Testis (tissue), 2 donors: ENCODE measurements around the gene PRKAR1B.
"Not testable (repeated sequence)": the region's sequence is repeated elsewhere in the genome, so short reads cannot be mapped to it uniquely, and the experiment has no call there.

ENCODE experiments used
- POLR2A ChIP-seq: fragments of 450-650 bp; IDR thresholded peaks from one replicate; pipeline ENCODE4 v1.6.1; 2017; ENCODE audit warnings: antibody characterized with exemption, mild to moderate bottlenecking, moderate library complexity
- TF ChIP-seq, protein P1 (sequence below), 3 experiments: fragments of 450-650 bp in 2 of 3; fragments of 200-600 bp in 1 of 3; sonication (generic) in 1 of 3; IDR thresholded peaks; one replicate each; pipeline ENCODE4 v1.5.1; 2016 to 2019; ENCODE audit warnings: antibody characterized with exemption in 3 of 3, mild to moderate bottlenecking in 2 of 3, moderate library complexity in 1 of 3

DNA sequence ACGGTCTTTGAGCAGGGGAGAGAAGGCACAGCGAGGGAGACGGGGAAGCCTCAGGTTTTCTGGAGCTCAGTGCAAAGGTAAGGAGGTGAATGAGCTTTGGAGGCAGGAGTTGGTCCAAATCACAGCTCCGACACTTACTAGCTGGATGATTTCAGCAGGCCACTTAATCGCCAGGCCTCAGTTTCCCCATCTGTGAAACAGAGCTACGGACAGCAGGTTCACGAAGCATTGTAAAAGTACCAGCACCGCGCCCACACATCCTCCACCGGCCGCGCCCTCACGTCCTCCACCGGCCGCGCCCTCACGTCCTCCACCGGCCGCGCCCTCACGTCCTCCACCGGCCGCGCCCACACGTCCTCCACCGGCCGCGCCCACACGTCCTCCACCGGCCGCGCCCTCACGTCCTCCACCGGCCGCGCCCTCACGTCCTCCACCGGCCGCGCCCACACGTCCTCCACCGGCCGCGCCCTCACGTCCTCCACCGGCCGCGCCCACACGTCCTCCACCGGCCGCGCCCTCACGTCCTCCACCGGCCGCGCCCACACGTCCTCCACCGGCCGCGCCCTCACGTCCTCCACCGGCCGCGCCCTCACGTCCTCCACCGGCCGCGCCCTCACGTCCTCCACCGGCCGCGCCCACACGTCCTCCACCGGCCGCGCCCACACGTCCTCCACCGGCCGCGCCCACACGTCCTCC lies 91.2 kb downstream of the PRKAR1B start:
- TF ChIP-seq, protein P1, sequence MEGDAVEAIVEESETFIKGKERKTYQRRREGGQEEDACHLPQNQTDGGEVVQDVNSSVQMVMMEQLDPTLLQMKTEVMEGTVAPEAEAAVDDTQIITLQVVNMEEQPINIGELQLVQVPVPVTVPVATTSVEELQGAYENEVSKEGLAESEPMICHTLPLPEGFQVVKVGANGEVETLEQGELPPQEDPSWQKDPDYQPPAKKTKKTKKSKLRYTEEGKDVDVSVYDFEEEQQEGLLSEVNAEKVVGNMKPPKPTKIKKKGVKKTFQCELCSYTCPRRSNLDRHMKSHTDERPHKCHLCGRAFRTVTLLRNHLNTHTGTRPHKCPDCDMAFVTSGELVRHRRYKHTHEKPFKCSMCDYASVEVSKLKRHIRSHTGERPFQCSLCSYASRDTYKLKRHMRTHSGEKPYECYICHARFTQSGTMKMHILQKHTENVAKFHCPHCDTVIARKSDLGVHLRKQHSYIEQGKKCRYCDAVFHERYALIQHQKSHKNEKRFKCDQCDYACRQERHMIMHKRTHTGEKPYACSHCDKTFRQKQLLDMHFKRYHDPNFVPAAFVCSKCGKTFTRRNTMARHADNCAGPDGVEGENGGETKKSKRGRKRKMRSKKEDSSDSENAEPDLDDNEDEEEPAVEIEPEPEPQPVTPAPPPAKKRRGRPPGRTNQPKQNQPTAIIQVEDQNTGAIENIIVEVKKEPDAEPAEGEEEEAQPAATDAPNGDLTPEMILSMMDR (IDR thresholded peaks at IDR 0.05), result not testable (repeated sequence)
- not testable (repeated sequence) for TF ChIP-seq POLR2A
